Astrocyte (in vitro differentiated cells and primary cell): ENCODE data around the gene DEPDC7.

Experiments used
- EZH2 ChIP-seq: IDR thresholded peaks from 2 replicates; pipeline ENCODE4 v1.6.1; 2012; ENCODE audit warnings: mild to moderate bottlenecking, low read length, inconsistent platforms; ENCODE audit not compliant: insufficient read depth
- TF ChIP-seq, protein P1 (sequence below): IDR thresholded peaks from 2 replicates; pipeline ENCODE4 v1.5.1; 2011; ENCODE audit warnings: low read depth, mild to moderate bottlenecking, inconsistent platforms, low read length, moderate library complexity; ENCODE audit not compliant: insufficient read depth

DNA sequence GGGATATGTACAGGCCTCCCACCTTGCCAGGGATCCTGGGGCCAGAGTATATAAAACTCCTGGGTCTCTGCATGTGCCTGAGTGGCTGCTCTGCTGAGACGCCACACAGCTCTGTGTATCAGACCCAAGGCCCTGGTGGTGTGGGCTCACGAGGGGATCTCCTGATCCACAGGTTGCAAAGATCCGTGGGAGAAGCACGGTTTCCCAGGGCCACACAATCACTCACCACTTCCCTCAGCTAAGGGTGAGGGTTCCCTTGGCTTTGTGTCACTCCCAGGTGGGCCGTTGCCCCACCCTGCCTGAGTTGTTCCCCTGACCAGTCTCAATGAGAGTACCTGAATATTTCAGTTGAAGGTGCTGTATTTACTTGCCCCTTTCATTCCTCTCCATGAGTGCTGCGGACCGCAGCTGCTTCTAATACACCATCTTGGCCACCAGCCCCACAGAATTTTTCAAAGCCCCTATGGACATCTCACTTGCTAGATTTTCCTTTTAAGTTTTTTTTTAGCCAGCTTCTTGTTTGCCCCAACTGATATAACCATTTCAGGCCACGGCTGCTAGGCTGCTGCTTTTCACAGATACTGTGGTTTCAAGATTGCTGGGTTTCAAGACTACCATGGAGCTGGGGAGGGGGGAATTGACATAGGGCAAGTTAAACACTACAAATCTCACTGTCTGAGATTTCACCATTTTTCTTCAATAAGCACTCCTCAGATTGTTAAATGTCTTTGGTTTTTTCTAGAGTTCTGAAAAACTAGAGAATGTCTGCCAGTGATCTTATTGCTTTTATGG lies 13.7 kb upstream of the DEPDC7 start:
- TF ChIP-seq, protein P1, sequence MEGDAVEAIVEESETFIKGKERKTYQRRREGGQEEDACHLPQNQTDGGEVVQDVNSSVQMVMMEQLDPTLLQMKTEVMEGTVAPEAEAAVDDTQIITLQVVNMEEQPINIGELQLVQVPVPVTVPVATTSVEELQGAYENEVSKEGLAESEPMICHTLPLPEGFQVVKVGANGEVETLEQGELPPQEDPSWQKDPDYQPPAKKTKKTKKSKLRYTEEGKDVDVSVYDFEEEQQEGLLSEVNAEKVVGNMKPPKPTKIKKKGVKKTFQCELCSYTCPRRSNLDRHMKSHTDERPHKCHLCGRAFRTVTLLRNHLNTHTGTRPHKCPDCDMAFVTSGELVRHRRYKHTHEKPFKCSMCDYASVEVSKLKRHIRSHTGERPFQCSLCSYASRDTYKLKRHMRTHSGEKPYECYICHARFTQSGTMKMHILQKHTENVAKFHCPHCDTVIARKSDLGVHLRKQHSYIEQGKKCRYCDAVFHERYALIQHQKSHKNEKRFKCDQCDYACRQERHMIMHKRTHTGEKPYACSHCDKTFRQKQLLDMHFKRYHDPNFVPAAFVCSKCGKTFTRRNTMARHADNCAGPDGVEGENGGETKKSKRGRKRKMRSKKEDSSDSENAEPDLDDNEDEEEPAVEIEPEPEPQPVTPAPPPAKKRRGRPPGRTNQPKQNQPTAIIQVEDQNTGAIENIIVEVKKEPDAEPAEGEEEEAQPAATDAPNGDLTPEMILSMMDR: no peak
- TF ChIP-seq EZH2: no peak
